OCI-LY3 (cell line): ENCODE results near the gene PNLDC1.

ENCODE experiments used
- H2AFZ ChIP-seq: fragments of 200-600, 300-600 bp; shearing (Covaris generic); 2 replicates; pipeline ENCODE4 v1.6.0; 2014; ENCODE audit warnings: antibody characterized with exemption, low read depth, low read length
- H3K27ac ChIP-seq: fragments of 200-600, 300-600 bp; sonication (generic); 2 replicates; pipeline ENCODE4 v1.5.1; 2014; ENCODE audit warnings: mild to moderate bottlenecking, low read length, moderate library complexity, mixed read lengths
- H3K27me3 ChIP-seq: fragments of 200-600, 300-600 bp; sonication (generic); 2 replicates; pipeline ENCODE4 v1.6.1; 2014; ENCODE audit warnings: low read depth, low read length, mixed read lengths
- H3K36me3 ChIP-seq: fragments of 200-600, 300-600 bp; sonication (generic); replicated peaks from 2 replicates; pipeline ENCODE3; 2014; ENCODE audit warnings: low read depth, low read length, mixed read lengths
- H3K4me1 ChIP-seq: fragments of 300-600, 200-600 bp; sonication (generic); 2 replicates; pipeline ENCODE4 v1.6.1; 2014; ENCODE audit warnings: low read length, mixed read lengths
- H3K4me2 ChIP-seq: fragments of 200-600, 300-600 bp; sonication (generic); 2 replicates; pipeline ENCODE4 v1.6.1; 2014; ENCODE audit warnings: low read length, mixed read lengths
- H3K4me3 ChIP-seq: fragments of 300-600, 200-600 bp; sonication (generic); 2 replicates; pipeline ENCODE4 v1.5.1; 2014; ENCODE audit warnings: antibody characterized with exemption, mild to moderate bottlenecking, low read length, moderate library complexity
- H3K79me2 ChIP-seq: fragments of 300-600, 200-600 bp; shearing (Covaris generic); 2 replicates; pipeline ENCODE4 v1.6.1; 2014; ENCODE audit warnings: mild to moderate bottlenecking, low read length, mixed read lengths
- H3K9ac ChIP-seq: fragments of 300-600, 200-600 bp; shearing (Covaris generic); 2 replicates; pipeline ENCODE4 v1.6.0; 2014; ENCODE audit warnings: mild to moderate bottlenecking, low read length, moderate library complexity
- H3K9me3 ChIP-seq: fragments of 200-600, 300-600 bp; shearing (Covaris generic); 2 replicates; pipeline ENCODE4 v1.6.1; 2014; ENCODE audit warnings: low read length, mixed read lengths; ENCODE audit not compliant: insufficient read depth
- H4K20me1 ChIP-seq: fragments of 200-600, 300-600 bp; sonication (generic); 2 replicates; pipeline ENCODE4 v1.6.1; 2016; ENCODE audit warnings: low read length, mixed read lengths; ENCODE audit not compliant: insufficient read depth
- EZH2phosphoT487 ChIP-seq: fragments of 200-600 bp; shearing (Covaris generic); IDR thresholded peaks from 2 replicates; pipeline ENCODE4 v1.6.1; 2018; ENCODE audit warnings: antibody characterized with exemption, mixed run types, low read depth
- TF ChIP-seq, protein P1 (sequence below): fragments of 200-600, 300-600 bp; sonication (generic); IDR thresholded peaks from 2 replicates; pipeline ENCODE4 v1.5.1; 2014; ENCODE audit warnings: antibody characterized with exemption, low read length, low read depth

Gene PNLDC1

DNA sequence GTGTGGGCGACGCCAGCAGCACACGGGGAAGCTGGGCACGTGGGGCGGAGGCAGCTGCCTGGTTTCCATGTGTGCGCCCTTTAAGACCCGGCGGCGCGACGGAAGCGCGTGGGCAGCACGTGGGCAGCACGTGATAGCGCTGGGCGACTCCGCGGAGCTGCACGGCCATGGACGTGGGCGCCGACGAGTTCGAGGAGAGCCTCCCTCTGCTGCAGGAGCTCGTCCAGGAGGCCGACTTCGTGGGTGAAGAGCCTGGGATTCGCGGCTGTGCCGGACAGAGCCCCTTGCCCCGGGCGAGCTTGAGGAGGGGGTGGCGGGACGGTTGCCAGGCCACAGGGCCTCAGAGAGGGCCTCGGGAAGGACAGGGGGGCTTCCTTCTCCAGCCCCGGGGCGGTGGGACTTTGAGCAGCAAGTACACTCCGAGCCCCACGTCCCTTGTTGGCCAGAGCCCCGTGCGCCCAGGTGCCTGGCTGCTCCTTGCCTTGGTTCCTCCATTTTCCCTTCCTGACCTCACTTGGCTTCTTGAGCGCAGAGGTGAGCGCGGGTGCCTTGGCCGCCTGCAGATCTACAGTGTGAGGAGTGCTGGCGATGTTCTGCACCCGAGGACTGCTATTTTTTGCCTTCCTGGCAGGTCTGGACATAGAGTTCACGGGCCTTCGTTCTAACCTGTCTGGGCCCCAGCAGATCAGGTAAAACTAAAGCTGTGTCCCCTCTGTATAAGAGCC lies at the start of gene PNLDC1:
Gene PNLDC1, plus strand, starts transcription at position 136 of the 725 bp plus-strand sequence. Its CDS starts 32 bp downstream, at position 168.
- no peak within 1 kb of the TSS for H3K9ac ChIP-seq
- H4K20me1 ChIP-seq, result no peaks in the 10 kb centered on the region
- no peak within 1 kb of the TSS for H3K4me3 ChIP-seq
- no peaks in the 10 kb centered on the region for H3K27me3 ChIP-seq
- H3K27ac ChIP-seq, result no peak within 1 kb of the TSS
- TF ChIP-seq, protein P1, sequence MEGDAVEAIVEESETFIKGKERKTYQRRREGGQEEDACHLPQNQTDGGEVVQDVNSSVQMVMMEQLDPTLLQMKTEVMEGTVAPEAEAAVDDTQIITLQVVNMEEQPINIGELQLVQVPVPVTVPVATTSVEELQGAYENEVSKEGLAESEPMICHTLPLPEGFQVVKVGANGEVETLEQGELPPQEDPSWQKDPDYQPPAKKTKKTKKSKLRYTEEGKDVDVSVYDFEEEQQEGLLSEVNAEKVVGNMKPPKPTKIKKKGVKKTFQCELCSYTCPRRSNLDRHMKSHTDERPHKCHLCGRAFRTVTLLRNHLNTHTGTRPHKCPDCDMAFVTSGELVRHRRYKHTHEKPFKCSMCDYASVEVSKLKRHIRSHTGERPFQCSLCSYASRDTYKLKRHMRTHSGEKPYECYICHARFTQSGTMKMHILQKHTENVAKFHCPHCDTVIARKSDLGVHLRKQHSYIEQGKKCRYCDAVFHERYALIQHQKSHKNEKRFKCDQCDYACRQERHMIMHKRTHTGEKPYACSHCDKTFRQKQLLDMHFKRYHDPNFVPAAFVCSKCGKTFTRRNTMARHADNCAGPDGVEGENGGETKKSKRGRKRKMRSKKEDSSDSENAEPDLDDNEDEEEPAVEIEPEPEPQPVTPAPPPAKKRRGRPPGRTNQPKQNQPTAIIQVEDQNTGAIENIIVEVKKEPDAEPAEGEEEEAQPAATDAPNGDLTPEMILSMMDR, result no peak
- TF ChIP-seq EZH2phosphoT487, result no peak
- no peaks in the 10 kb centered on the region for H3K79me2 ChIP-seq
- H3K36me3 ChIP-seq, result peaks cover 15% of the 10 kb centered on the region
- H3K4me2 ChIP-seq, result no peak within 1 kb of the TSS
- no peak within 1 kb of the TSS for H2AFZ ChIP-seq
- no peaks in the 10 kb centered on the region for H3K4me1 ChIP-seq
- H3K9me3 ChIP-seq, result no peaks in the 10 kb centered on the region

- peaks cover 31% of the 10 kb centered on the region for H3K36me3 ChIP-seq
- H3K9ac ChIP-seq, result no peak overlapping the region
- H3K79me2 ChIP-seq, result peaks cover 10% of the 10 kb centered on the region; the same call in 1 of the 2 replicates
- H3K9me3 ChIP-seq, result no peaks in the 10 kb centered on the region
- no peaks in the 10 kb centered on the region for H3K4me1 ChIP-seq
- no peak overlapping the region for H3K4me2 ChIP-seq
- H3K27ac ChIP-seq, result no peak overlapping the region
- no peak overlapping the region for H2AFZ ChIP-seq
- no peaks in the 10 kb centered on the region for H3K27me3 ChIP-seq
- no peak for TF ChIP-seq EZH2phosphoT487
- TF ChIP-seq, protein P1, result no peak
- H4K20me1 ChIP-seq, result no peaks in the 10 kb centered on the region
- no peak overlapping the region for H3K4me3 ChIP-seq
These were observed 48.6 kb upstream of the PNLDC1 start for GRCh38 chr6:159751448-159751847.

DNA sequence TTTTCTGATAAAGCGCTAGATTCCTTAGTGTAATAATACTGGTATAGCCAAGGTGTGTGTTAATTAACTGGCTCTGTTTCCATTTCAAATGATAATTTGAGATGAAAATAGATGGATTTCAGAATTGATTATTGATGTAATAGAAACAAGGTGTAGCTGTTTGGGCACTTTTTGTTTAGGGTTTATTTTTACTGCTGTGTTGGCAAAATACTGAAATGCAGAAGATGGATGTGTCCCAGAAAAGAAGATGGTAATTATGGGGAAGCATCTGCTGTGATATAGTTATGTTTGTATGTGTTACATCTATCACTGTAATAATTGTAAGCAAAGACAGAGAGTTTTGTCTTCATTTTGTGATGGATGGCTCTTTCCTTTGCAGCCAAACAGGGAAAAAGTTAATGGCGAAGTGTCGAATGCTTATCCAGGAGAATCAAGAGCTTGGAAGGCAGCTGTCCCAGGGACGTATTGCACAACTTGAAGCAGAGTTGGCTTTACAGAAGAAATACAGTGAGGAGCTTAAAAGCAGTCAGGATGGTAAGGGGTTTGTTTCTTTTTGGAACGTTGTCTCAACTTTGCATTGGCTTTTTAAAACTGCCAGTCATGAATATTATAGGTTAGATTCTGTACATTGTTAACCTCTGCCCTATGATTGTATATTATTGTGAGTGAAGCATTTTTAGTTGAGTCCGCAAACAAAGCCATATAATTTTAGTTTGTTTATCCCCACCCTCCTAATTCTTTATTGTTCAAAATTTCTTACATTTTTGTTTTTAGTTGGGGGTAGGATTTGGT lies 46.8 kb upstream of the PNLDC1 start:
- no peaks in the 10 kb centered on the region for H3K27me3 ChIP-seq
- peaks cover 36% of the 10 kb centered on the region for H3K36me3 ChIP-seq
- no peak overlapping the region for H3K27ac ChIP-seq
- no peaks in the 10 kb centered on the region for H4K20me1 ChIP-seq
- no peaks in the 10 kb centered on the region for H3K9me3 ChIP-seq
- TF ChIP-seq EZH2phosphoT487, result no peak
- TF ChIP-seq, protein P1, result no peak
- no peak overlapping the region for H3K9ac ChIP-seq
- no peak overlapping the region for H2AFZ ChIP-seq
- peaks cover 13% of the 10 kb centered on the region; the same call in 1 of the 2 replicates for H3K79me2 ChIP-seq
- H3K4me1 ChIP-seq, result no peaks in the 10 kb centered on the region
- no peak overlapping the region for H3K4me2 ChIP-seq
- H3K4me3 ChIP-seq, result no peak overlapping the region

DNA sequence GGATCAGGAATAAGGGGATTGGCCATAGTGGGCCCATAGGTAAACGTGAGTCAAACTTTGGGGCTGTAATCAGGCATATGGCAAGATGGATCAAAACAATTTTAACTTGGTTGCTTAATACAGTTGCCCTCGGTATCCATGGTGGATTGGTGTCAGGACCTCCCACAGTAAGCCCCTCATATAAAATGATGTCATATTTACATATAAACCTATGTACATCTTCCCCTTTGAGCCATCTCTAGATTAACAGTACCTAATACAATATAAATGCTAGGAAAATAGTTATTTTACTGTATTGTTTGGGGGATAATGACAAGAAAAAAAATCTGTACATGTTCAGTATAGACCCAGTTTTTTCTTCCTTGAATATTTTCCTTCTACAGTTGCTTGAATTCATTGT lies 45.7 kb upstream of the PNLDC1 start:
- Histone ChIP-seq H3K27ac (no peak overlapping the region), H3K9ac (no peak overlapping the region), H2AFZ (no peak overlapping the region), H3K79me2 (peaks cover 15% of the 10 kb centered on the region; the same call in 1 of the 2 replicates), H3K4me2 (no peak overlapping the region), H3K36me3 (peaks cover 41% of the 10 kb centered on the region), H3K4me1 (no peaks in the 10 kb centered on the region), H3K4me3 (no peak overlapping the region), H3K9me3 (no peaks in the 10 kb centered on the region), H4K20me1 (no peaks in the 10 kb centered on the region), H3K27me3 (no peaks in the 10 kb centered on the region)
- TF ChIP-seq, protein P1, result no peak
